Cardiac muscle cell (in vitro differentiated cells and primary cell): ENCODE measurements around the gene JMJD7. TPM values are rescaled to one million over a fixed set of nuclear protein-coding genes. Genes with fewer than 3 reads are reported as not detected.

Source experiments
- DNase-seq, 2 donors: peaks; one replicate each; pipeline versions ENCODE4 v3.0.0 to v3.0.0-alpha.2; 2010 to 2017; ENCODE audit warnings: low read depth in 1 of 2, low spot score in 1 of 2
- H3K27ac ChIP-seq: fragments of 200-600 bp; sonication (generic); 2 replicates; pipeline ENCODE4 v1.5.1; 2016
- H3K27me3 ChIP-seq: fragments of 200-600 bp; sonication (generic); 2 replicates; pipeline ENCODE4 v1.6.0; 2016; ENCODE audit warnings: control low read depth
- H3K36me3 ChIP-seq: fragments of 200-600 bp; sonication (generic); 2 replicates; pipeline ENCODE4 v1.5.1; 2016; ENCODE audit warnings: control low read depth
- H3K4me1 ChIP-seq: fragments of 200-600 bp; sonication (generic); 2 replicates; pipeline ENCODE4 v1.8.1; 2017; ENCODE audit warnings: low read depth, mild to moderate bottlenecking, mixed run types
- H3K4me3 ChIP-seq: fragments of 200-600 bp; sonication (generic); 2 replicates; pipeline ENCODE4 v1.5.1; 2016; ENCODE audit warnings: mild to moderate bottlenecking
- H3K9me3 ChIP-seq: fragments of 200-600 bp; sonication (generic); 2 replicates; pipeline ENCODE4 v1.5.1; 2017; ENCODE audit warnings: low read depth, mild to moderate bottlenecking, control low read depth
- CTCF ChIP-seq: IDR thresholded peaks from 2 replicates; pipeline ENCODE4 v1.5.1; 2012; ENCODE audit warnings: low read depth, mild to moderate bottlenecking, low read length
- polyA plus RNA-seq: library from polyadenylated mRNA; unstranded; fragments of >200 nt; fragmentation: Nextera tagmentation; extraction: Ambion mirVana; gene quantifications from 2 replicates; pipeline ENCODE4 v1.2.1, GENCODE V29; 2016
- total RNA-seq: library from RNA; depleted of rRNA; stranded (reverse); fragments of >200 nt; gene quantifications from 2 replicates; pipeline ENCODE4 v1.2.3, GENCODE V29; 2016

The JMJD7 gene
- total and polyA plus RNA-seq, 2 experiments from 2014 or later = 17.4 to 29.4 TPM

DNA sequence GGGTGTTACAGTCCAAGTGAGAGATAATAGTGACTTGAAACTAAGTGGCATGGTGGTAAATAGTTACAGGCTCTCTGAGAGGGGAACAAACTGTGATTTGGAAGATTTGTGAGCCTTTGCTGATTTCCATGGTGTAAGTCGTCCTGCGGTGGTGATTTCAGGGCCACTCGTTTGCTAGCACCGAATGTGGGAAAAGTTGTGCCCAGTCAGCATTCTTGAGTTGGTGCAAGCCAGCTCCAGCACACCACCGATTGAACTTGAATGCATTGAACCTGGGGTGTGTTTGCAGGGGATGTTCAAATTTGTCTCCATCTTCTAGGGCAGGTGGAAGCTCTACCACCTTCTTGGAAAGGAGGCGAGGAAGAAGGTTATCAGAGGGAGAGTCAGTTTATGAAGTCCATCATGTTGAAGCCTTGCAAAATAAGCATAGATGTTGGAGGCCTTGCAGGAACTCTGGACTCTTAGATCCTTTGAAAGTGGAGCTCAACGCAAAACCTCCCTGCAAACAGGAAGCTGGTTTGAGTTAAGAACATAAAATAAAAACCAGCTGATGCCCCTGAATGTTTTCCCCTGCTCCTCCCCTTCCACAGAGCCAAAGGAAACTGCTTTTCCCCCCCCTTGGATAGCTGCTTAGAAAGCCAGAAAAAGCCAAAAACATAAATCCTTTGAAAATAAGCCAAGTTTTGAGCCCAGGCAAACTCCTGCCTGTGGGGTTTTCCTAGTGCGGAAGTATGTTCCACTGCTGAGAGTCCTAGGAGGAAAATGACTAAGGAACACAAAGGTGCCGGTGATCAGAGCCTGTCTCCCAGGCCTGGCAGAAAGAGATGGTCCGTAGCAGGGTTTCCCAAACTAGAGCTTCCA, 31.7 kb upstream of the JMJD7 start:
- no peak for TF ChIP-seq CTCF
- H3K4me3 ChIP-seq = no peak overlapping the region
- H3K36me3 ChIP-seq = no peaks in the 10 kb centered on the region
- H3K4me1 ChIP-seq = peaks cover 73% of the 10 kb centered on the region
- H3K27ac ChIP-seq = peak overlapping the region; percentile 92
- no peaks in the 10 kb centered on the region for H3K9me3 ChIP-seq
- no peaks in the 10 kb centered on the region for H3K27me3 ChIP-seq
- peak in 1 of 2 donors; percentile 70 for DNase-seq

GRCh38 chr15:41797201-41797944, 30.5 kb upstream of the JMJD7 start:
- TF ChIP-seq CTCF = no peak
- Histone ChIP-seq H3K4me3 (no peak overlapping the region), H3K27me3 (no peaks in the 10 kb centered on the region), H3K9me3 (no peaks in the 10 kb centered on the region), H3K36me3 (peaks cover 4% of the 10 kb centered on the region), H3K27ac (peak overlapping the region; percentile 92), H3K4me1 (peaks cover 62% of the 10 kb centered on the region)
- no peak for DNase-seq

GRCh38 chr15:41798607-41799487, 29.0 kb upstream of the JMJD7 start:
- no peak for TF ChIP-seq CTCF
- peak in 1 of 2 donors; percentile 84 for DNase-seq
- Histone ChIP-seq H3K4me1 (peaks cover 47% of the 10 kb centered on the region), H3K36me3 (peaks cover 4% of the 10 kb centered on the region), H3K27ac (peak overlapping the region; percentile 92), H3K27me3 (no peaks in the 10 kb centered on the region), H3K9me3 (no peaks in the 10 kb centered on the region), H3K4me3 (no peak overlapping the region)

DNA sequence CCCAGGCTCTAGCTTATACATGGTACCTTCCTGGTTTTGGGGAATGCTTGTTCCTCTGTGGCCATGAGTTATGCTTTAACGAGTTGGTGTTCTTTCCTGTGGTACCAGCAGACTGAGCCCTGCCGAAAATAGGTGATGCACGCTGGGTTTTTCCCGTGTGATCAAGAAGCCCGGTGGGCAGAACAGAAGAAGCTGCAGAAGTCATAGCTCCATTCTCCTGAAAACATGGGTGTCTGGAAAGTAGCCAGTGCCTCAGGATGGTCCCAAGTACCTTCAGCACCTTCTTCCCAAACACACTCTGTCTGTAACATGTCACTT, 28.4 kb upstream of the JMJD7 start:
- peaks cover 4% of the 10 kb centered on the region for H3K36me3 ChIP-seq
- H3K27ac ChIP-seq = peak overlapping the region; percentile 92
- H3K9me3 ChIP-seq = no peaks in the 10 kb centered on the region
- no peak overlapping the region for H3K4me3 ChIP-seq
- peaks cover 44% of the 10 kb centered on the region for H3K4me1 ChIP-seq
- TF ChIP-seq CTCF = no peak
- DNase-seq = no peak
- H3K27me3 ChIP-seq = no peaks in the 10 kb centered on the region

GRCh38 chr15:41801185-41801584, 26.7 kb upstream of the JMJD7 start:
- H3K27me3 ChIP-seq = no peaks in the 10 kb centered on the region
- H3K9me3 ChIP-seq = no peaks in the 10 kb centered on the region
- peaks cover 4% of the 10 kb centered on the region for H3K36me3 ChIP-seq
- TF ChIP-seq CTCF = no peak
- no peak overlapping the region for H3K4me3 ChIP-seq
- peak overlapping the region; percentile 92 for H3K27ac ChIP-seq
- H3K4me1 ChIP-seq = peaks cover 50% of the 10 kb centered on the region
- DNase-seq = no peak
